HG02798 (cell line): ENCODE results near the gene GOLT1A.

ENCODE experiments used
- ATAC-seq: cut with Tn5 transposase; IDR thresholded peaks from one replicate; pipeline ENCODE4 v1.9.1; 2021; ENCODE audit warnings: mild to moderate bottlenecking; ENCODE audit not compliant: unreplicated experiment, poor library complexity

The GOLT1A gene

GRCh38 chr1:204166219-204166618 lies 47.6 kb downstream of the GOLT1A start, which contains the start of gene REN:
REN (minus strand) TSS chr1:204166337; CDS start chr1:204166293, 44 bp downstream.
- ATAC-seq = no peak

GRCh38 chr1:204162494-204163074 lies 51.2 kb downstream of the GOLT1A start:
- peak; percentile 73 for ATAC-seq

DNA sequence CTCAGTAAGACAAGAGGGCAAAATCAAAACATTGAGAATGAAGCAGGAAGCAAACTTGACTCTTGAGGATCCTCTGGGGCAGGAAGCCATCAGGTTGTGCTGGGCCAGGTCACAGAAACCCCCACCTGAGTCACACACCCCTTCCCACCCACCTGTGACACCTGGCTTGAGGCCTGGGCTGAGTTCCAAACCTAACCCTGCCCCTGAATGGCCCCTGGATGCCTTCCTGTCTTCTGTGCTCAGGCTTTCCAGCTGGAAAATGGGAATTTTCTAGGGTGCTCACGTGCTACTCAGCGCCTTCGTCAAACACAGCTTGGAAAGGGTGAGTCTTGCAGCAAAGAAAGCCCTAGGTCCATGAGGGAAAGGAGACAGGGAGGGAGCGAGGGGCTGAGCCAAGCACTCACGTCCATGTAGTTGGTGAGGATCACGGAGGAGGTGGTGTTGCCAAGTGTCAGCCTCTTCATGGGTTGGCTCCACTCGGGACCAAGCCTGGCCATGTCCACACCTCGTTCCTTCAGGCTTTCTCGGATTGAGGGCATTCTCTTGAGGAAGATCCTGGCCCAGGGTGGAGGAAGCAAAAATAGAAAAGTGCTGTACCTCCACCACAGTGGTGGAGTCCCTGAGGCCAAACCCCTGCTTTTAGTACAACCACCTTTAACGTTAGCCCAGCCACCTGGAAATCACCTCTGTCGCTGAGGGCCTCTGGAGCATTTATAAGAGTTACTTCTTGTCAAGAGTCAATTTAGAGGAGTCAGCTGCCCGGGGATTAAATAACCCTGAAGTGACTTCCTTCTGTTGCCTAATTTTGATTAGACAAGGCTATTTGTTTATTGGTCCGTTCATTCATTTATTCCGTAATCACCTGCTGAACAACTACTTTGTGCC lies 51.9 kb downstream of the GOLT1A start:
- ATAC-seq = no peak

DNA sequence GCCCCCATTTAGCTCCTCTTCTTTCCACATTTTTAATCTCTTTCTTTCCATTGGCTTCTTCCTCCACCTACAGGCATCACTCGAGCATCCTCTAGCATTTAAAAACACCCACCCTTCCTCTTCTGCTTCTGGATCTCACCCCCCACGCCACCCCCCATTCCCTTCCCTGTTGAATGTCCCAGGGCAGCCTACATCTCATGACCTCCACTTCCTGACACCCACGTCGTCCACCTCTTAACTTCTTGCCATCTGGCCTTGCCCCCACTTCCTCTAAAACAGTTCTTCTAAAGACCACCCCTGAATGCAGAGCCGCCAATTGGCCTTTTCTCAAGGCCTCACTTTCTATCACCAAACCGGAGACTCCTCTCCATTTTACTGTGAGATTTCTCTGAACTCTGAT lies 55.8 kb downstream of the GOLT1A start:
- no peak for ATAC-seq

DNA sequence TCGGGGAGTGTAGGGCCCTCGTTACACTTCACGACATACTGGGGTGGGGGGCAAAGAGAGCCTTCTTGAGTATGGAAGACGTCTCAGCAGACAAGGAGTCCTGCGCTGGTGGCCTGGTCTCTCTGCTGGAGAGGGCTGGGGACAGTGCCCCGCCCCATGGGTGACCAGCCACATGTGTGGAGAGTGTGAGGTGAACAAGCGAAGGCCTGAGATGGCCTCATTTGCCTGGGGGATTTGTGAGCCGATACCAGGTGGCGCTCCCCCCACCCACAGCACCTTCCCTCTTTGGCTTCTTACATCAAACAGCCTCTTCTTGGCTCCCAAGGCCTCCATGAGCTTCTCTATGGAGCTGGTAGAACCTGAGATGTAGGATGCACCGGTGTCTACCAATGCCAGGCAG lies 57.9 kb downstream of the GOLT1A start:
- ATAC-seq = no peak

DNA sequence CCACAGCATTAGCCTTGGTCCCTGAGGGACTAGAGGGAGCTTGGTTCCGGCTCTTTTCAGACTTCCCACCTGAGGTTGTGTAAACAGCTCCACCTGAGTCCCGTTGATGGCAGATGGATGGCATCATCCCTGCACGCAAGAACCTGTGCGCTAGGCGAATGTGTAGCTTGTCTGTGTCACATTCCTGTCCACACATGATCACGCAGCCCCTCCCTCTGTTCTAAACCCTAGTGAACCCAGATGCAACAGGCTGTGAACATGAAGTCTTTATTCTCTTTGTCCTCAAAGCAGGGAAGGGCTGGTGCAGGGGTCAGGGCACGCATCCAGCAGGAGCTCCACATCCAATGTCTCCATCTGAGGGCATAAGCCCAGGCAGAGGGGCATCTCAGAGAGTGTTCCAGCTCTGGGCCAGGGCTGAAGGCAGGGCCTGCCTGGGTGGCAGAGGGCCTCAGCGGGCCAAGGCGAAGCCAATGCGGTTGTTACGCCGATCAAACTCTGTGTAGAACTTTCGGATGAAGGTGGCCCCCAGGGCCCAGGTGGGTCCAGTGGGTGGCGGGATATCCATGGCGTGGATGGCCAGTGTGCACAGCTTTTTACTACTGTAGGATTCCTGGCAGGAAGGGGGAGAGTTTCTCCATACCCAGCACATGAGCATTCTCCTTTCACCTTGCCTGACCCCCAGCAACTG lies 59.1 kb downstream of the GOLT1A start:
- ATAC-seq = no peak

DNA sequence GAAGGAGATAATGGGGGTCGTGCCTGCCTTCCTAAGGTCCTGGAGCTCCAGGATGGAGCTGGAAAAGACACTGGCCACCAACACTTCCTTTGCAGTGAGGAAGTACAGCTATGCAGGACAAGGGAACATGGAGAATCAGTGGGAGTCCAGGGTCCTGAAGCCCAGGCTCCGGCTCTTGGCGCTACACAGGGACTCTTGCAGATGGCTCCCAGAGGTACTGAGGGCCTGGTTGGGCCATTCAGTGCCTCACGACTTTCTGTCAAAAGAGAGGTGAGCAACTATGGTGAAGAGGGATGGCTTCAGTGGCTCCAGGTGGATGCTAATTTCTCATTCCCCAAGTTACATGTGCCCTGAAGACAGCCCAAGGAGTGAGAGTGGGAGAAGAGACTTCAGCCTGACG lies 60.1 kb downstream of the GOLT1A start:
- ATAC-seq = no peak

DNA sequence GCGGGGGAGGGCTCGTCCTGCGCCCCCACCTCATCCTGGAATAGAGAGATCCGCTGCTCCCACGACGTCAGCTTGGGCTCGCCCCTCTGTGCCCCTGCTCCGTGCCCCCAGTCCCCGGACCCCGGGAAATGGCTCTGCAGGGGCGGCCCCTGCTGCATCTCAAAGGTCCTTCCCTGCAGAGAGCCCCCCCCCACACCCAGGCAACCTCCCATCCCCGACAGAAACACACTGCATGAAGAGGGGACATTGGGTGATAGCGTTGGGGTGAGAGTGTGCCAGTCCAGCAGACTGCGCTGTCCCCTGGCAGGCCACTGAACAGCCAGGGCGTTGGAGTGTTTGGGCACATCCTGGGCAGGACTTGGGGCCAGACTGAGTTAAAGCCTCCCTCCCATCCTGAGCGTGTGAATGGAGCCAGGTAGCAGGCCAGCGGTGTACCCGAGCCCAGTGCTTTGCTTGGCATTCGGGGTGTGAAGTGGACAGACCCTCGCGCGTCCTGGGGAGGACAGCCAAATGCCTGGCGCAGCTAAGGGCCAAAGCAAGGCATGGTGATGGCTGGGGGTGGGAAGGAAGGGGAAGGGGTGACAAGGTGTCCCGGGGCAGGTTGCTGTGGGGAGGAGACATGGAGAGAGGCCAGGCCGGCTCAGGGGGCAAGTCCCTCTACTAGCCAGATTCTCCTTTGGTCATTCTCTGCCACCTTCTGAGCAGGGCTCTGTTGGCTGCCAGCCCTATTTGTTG lies 61.3 kb downstream of the GOLT1A start:
- no peak for ATAC-seq

GRCh38 chr1:204151552-204152309 lies 62.1 kb downstream of the GOLT1A start, which contains the start of gene ETNK2:
ETNK2 (minus strand) TSS chr1:204152044; CDS start chr1:204151852, 192 bp downstream.
- ATAC-seq = no peak

GRCh38 chr1:204150702-204151551 lies 62.9 kb downstream of the GOLT1A start:
- no peak for ATAC-seq

GRCh38 chr1:204149635-204150565 lies 63.9 kb downstream of the GOLT1A start:
- no peak for ATAC-seq

DNA sequence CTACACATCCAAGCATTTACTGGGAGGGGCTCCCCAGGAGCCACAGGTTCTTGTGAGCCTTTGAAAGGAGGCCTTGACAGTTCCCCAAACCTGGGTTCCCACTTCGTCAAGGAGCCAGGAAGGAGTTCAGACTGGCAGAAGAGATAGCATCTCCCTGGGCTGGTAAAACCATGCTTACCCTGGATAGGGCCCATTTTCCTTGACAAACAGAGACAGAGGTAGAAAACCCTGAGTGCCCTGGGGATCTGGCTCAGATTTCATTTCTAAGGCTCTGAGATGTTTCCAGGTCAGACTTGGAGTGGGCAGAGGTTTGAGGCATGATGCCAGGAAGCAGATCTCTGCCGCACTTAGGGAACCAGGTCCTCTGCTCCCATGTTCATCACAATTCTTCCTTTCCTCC lies 64.7 kb downstream of the GOLT1A start:
- no peak for ATAC-seq
